HL-60 (cell line): Measurements from ENCODE around the gene SMC1B.
A peak's percentile ranks its signal among the peaks of the same experiment; 100 is the strongest.

Experiments
- DNase-seq, 2 experiments: peaks; one replicate each; pipeline ENCODE4 v3.0.0-alpha.2; 2010 to 2020; ENCODE audit warnings: low read depth in 1 of 2, low spot score in 1 of 2
- H3K27ac ChIP-seq: fragments of 250-450 bp; sonication (Bioruptor Pico); replicated peaks from 2 replicates; pipeline ENCODE4 v1.5.1; 2020; ENCODE audit warnings: mild to moderate bottlenecking, moderate library complexity
- H3K27me3 ChIP-seq: fragments of 250-450 bp; sonication (Bioruptor Pico); 2 replicates; pipeline ENCODE4 v1.5.1; 2021; ENCODE audit warnings: mild to moderate bottlenecking, moderate library complexity; ENCODE audit not compliant: insufficient read depth, poor library complexity, severe bottlenecking
- H3K4me3 ChIP-seq: replicated peaks from 2 replicates; pipeline ENCODE4 v1.5.1; 2011; ENCODE audit warnings: mild to moderate bottlenecking, control low read depth, low read length; ENCODE audit not compliant: insufficient read depth
- CTCF ChIP-seq: IDR thresholded peaks from one replicate; pipeline ENCODE4 v1.5.1; 2011; ENCODE audit warnings: low read length, control low read depth, inconsistent platforms; ENCODE audit not compliant: insufficient read depth
- GABPA ChIP-seq: IDR thresholded peaks from 2 replicates; pipeline ENCODE4 v1.6.1; 2012; ENCODE audit warnings: low read depth
- POLR2AphosphoS5 ChIP-seq: IDR thresholded peaks from 2 replicates; pipeline ENCODE4 v1.6.1; 2012; ENCODE audit warnings: low read depth
- SPI1 ChIP-seq: IDR thresholded peaks from 2 replicates; pipeline ENCODE4 v1.6.1; 2012; ENCODE audit warnings: low read depth, mild to moderate bottlenecking, borderline replicate concordance
- TF ChIP-seq, protein P1 (sequence below): IDR thresholded peaks from 2 replicates; pipeline ENCODE4 v1.6.1; 2012; ENCODE audit warnings: low read depth; ENCODE audit not compliant: insufficient replicate concordance

The SMC1B gene

GRCh38 chr22:45310977-45311531 is 102.3 kb downstream of the SMC1B start:
- no peak for DNase-seq
- H3K4me3 ChIP-seq = peak overlapping the region; percentile 84
- H3K27ac ChIP-seq = no peak overlapping the region; the same call in 1 of the 2 replicates
- no peaks in the 10 kb centered on the region for H3K27me3 ChIP-seq
- TF ChIP-seq, protein P1, sequence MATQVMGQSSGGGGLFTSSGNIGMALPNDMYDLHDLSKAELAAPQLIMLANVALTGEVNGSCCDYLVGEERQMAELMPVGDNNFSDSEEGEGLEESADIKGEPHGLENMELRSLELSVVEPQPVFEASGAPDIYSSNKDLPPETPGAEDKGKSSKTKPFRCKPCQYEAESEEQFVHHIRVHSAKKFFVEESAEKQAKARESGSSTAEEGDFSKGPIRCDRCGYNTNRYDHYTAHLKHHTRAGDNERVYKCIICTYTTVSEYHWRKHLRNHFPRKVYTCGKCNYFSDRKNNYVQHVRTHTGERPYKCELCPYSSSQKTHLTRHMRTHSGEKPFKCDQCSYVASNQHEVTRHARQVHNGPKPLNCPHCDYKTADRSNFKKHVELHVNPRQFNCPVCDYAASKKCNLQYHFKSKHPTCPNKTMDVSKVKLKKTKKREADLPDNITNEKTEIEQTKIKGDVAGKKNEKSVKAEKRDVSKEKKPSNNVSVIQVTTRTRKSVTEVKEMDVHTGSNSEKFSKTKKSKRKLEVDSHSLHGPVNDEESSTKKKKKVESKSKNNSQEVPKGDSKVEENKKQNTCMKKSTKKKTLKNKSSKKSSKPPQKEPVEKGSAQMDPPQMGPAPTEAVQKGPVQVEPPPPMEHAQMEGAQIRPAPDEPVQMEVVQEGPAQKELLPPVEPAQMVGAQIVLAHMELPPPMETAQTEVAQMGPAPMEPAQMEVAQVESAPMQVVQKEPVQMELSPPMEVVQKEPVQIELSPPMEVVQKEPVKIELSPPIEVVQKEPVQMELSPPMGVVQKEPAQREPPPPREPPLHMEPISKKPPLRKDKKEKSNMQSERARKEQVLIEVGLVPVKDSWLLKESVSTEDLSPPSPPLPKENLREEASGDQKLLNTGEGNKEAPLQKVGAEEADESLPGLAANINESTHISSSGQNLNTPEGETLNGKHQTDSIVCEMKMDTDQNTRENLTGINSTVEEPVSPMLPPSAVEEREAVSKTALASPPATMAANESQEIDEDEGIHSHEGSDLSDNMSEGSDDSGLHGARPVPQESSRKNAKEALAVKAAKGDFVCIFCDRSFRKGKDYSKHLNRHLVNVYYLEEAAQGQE = no peak
- no peak for TF ChIP-seq CTCF
- no peak for TF ChIP-seq POLR2AphosphoS5
- no peak for TF ChIP-seq SPI1

DNA sequence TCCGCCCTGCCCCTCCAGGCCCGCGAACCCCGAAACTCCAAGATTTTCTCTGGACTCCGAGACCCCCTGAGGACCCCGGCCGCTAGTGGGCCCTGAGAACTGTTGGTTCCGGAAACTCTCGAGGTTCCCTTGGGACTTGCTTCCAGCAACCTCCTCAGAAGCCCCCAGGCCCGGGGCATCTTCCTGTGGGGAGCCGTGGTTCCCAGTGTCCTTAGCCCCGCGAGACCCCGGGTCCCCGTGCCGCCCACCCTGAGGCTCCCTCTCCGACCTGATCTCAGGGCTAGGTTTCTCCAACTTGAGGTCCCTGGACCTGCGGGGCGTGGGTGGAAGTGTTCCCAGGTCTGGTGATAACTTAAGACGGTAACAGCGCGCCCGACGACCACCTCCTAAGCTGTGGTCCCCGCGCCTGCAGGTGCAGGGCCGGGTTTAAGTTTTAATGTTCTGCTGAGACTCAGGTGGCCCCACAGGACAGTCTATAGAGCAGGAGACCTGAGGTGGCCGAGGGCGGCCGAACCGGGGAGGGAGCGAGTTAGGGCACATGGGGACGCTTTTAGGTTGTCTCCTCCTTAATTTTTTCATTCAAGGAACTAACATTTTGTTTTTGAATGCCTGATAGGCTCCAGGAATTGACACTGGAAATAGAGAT is 102.9 kb downstream of the SMC1B start:
- no peak for DNase-seq
- no peaks in the 10 kb centered on the region for H3K27me3 ChIP-seq
- TF ChIP-seq POLR2AphosphoS5 (no peak; the same call in 1 of the 2 replicates), GABPA (no peak), CTCF (no peak), SPI1 (no peak)
- TF ChIP-seq, protein P1 = no peak
- peak overlapping the region; percentile 81 for H3K27ac ChIP-seq
- H3K4me3 ChIP-seq = peak overlapping the region; percentile 84

DNA sequence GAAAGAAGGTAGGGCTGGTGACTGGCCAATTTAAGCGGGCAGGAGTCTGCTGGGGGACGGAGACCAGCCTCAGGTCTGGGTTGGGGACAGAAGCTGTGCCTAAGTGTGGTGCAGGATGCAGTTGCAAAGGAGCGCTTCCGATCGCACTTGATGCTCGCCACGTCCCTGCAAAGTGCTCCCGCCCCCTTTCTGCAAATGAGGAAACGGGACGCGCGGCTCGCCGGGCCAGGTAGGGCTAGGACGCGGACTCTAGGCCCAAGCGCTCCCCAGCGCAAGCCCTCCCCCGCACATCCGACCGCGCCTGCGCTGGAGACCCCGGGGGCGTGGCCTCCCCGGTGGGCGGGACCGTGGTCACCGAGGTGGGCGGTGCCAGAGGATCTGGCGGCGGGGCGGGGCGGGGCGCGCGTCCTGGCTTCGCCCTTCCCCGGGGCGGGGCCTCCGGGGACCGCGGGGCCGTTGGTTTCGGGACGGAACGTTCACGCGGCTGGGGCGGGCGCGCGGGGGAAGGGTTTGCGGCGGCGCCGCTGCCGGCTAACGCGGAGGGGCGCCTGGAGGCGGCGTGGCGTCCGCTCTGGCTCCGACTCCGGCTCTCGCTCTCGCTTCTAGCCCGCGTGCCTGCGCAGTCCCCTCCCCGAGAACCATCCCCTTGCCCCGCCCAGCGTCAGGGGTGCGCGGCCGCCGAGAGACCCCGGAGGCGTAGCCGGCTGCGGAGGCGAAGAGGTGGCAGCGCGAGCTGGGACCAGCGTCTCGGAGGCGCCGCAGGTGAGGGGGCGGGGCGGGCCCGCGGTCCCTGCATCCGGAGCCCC is 103.8 kb downstream of the SMC1B start, which contains the start of gene FAM118A:
FAM118A (plus strand) TSS at position 513 of the 806 bp plus-strand sequence. CDS start 12,446 bp downstream, outside the sequence.
- Histone ChIP-seq H3K27me3 (no peaks in the 10 kb centered on the region), H3K4me3 (peak within 1 kb of the TSS; percentile 84), H3K27ac (peak within 1 kb of the TSS; percentile 81)
- TF ChIP-seq, protein P1 = peak; percentile 36
- TF ChIP-seq SPI1 (peak; percentile 83), POLR2AphosphoS5 (peak; percentile 68), CTCF (no peak), GABPA (peak; percentile 82)
- peak; percentile 94 to 96 for DNase-seq
